ELR (cell line): ENCODE measurements around the gene TFAP2E.

Experiments used
- DNase-seq: peaks from one replicate; pipeline ENCODE4 v3.0.0-alpha.2; 2015; ENCODE audit warnings: low read depth

TFAP2E gene

GRCh38 chr1:35644204-35644603, 71.1 kb downstream of the TFAP2E start:
- DNase-seq: no peak
